Effector memory CD8-positive, alpha-beta T cell (primary cell): Measurements from ENCODE around the gene CGB5.
"Not testable (repeated sequence)": the region's sequence is repeated elsewhere in the genome, so short reads cannot be mapped to it uniquely, and the experiment has no call there.

Experiments used
- ATAC-seq: fragments of 150-1000 bp; cut with Tn5 transposase; replicated peaks from 2 replicates; pipeline ENCODE4 v1.10.0; 2021; ENCODE audit warnings: mild to moderate bottlenecking, moderate library complexity
- DNase-seq, 3 experiments: peaks; one replicate each; pipeline ENCODE4 v3.0.0; 2021
- H3K27ac Mint-ChIP-seq, 2 donors: one replicate each; pipeline ENCODE4 v1.8.0; 2022; ENCODE audit warnings: mild to moderate bottlenecking in 2 of 2, mixed read lengths in 2 of 2, moderate library complexity in 2 of 2
- H3K27me3 Mint-ChIP-seq, 2 donors: one replicate each; pipeline ENCODE4 v1.8.0; 2022; ENCODE audit warnings: mixed read lengths in 2 of 2
- H3K36me3 Mint-ChIP-seq: one replicate; pipeline ENCODE4 v1.8.0; 2022; ENCODE audit warnings: mild to moderate bottlenecking, moderate library complexity, mixed read lengths; ENCODE audit not compliant: insufficient read depth
- H3K4me1 Mint-ChIP-seq, 2 donors: one replicate each; pipeline ENCODE4 v1.8.0; 2022; ENCODE audit warnings: low read depth in 2 of 2, mixed read lengths in 2 of 2
- H3K4me3 Mint-ChIP-seq, 2 donors: one replicate each; pipeline ENCODE4 v1.8.0; 2022; ENCODE audit warnings: mild to moderate bottlenecking in 2 of 2, mixed read lengths in 2 of 2, moderate library complexity in 2 of 2
- H3K9me3 Mint-ChIP-seq, 2 donors: one replicate each; pipeline ENCODE4 v1.8.0; 2022; ENCODE audit warnings: mixed read lengths in 2 of 2

CGB5 gene

DNA sequence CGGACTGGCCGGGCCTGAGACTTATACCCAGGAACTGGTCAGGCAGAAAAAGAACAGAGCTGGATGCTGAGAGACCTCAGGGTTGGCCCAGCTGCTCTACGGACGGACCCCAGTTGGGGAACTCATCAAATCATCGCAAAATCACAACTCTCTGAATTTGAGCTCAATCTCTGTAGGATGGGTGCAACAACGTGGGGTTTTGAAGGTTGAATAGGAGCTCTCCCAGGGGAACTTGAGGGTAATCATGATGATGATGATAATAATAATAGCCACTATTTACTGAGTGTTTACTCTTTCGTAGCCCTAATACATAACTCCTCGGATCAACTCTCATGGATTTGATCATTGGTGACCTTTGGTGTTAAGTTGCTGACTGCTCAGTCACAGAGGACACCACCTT is 13.3 kb upstream of the CGB5 start:
- Mint-ChIP-seq H3K36me3 (peaks cover 11% of the 10 kb centered on the region), H3K27me3 (peaks cover 0 to 24% of the 10 kb centered on the region in 2 donors)
- not testable (repeated sequence) for H3K4me1 Mint-ChIP-seq, ATAC-seq, H3K4me3 Mint-ChIP-seq, DNase-seq, H3K27ac Mint-ChIP-seq, H3K9me3 Mint-ChIP-seq

DNA sequence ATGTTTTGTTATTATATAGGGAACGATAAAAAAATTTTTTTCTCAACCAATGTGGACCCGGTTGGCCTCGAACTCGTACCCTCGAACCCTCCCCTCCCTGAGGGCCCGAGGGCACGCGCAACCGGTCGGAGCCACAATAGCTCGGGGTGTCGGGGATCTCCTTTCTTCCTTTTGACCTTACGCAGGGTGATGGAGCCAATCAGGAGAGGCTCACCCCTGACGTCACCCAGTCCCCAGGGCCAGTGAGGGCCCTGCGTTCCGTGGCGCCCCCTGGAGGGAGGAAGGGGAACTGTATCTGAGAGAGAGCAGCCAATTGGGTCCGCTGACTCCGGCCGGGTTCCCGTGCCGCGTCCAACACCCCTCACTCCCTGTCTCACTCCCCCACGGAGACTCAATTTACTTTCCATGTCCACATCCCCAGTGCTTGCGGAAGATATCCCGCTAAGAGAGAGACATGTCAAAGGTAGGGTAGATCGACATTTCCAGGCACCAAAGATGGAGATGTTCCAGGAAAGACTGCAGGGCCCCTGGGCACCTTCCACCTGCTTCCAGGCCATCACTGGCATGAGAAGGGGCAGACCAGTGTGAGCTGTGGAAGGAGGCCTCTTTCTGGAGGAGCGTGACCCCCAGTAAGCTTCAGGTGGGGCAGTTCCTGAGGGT is 11.9 kb upstream of the CGB5 start, which contains the start of gene CGB2:
CGB2 (plus strand) TSS at position 249 of the 660 bp plus-strand sequence; CDS start at position 455, 206 bp downstream.
- peak; percentile 25 to 38 (median 35) for DNase-seq
- H3K27me3 Mint-ChIP-seq: peaks cover 0 to 18% of the 10 kb centered on the region in 2 donors
- H3K9me3 Mint-ChIP-seq, H3K27ac Mint-ChIP-seq, H3K4me3 Mint-ChIP-seq, H3K4me1 Mint-ChIP-seq: not testable (repeated sequence)
- peaks cover 11% of the 10 kb centered on the region for H3K36me3 Mint-ChIP-seq
- ATAC-seq: peak; percentile 70

DNA sequence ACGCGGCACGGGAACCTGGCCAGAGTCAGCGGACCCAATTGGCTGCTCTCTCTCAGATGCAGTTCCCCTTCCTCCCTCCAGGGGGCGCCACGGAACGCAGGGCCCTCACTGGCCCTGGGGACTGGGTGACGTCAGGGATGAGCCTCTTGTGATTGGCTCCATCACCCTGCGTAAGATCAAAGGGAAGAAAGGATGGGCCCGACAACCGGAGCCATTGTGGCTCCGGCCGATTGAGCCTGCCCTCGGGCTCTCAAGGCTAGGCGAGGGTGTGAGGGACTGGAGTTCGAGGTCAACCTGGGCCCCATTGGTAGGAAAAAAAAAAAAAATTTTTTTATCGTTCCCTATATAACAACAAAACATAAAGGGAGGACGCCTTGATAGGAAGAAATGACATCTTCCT is 6.8 kb upstream of the CGB5 start, which contains the start of gene CGB1:
CGB1 (minus strand) TSS at position 81 of the 400 bp plus-strand sequence. CDS start 184 bp downstream, outside the sequence.
- H3K4me1 Mint-ChIP-seq, H3K36me3 Mint-ChIP-seq, ATAC-seq, DNase-seq, H3K4me3 Mint-ChIP-seq, H3K27ac Mint-ChIP-seq, H3K9me3 Mint-ChIP-seq, H3K27me3 Mint-ChIP-seq: not testable (repeated sequence)

DNA sequence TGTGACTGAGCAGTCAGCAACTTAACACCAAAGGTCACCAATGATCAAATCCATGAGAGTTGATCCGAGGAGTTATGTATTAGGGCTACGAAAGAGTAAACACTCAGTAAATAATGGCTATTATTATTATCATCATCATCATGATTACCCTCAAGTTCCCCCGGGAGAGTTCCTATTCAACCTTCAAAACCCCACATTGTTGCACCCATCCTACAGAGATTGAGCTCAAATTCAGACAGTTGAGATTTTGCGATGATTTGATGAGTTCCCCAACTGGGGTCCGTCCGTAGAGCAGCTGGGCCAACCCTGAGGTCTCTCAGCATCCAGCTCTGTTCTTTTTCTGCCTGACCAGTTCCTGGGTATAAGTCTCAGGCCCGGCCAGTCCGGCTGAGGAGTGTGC is 5.5 kb upstream of the CGB5 start:
- DNase-seq, H3K27ac Mint-ChIP-seq, H3K4me1 Mint-ChIP-seq, H3K9me3 Mint-ChIP-seq, ATAC-seq, H3K27me3 Mint-ChIP-seq, H3K4me3 Mint-ChIP-seq, H3K36me3 Mint-ChIP-seq: not testable (repeated sequence)

DNA sequence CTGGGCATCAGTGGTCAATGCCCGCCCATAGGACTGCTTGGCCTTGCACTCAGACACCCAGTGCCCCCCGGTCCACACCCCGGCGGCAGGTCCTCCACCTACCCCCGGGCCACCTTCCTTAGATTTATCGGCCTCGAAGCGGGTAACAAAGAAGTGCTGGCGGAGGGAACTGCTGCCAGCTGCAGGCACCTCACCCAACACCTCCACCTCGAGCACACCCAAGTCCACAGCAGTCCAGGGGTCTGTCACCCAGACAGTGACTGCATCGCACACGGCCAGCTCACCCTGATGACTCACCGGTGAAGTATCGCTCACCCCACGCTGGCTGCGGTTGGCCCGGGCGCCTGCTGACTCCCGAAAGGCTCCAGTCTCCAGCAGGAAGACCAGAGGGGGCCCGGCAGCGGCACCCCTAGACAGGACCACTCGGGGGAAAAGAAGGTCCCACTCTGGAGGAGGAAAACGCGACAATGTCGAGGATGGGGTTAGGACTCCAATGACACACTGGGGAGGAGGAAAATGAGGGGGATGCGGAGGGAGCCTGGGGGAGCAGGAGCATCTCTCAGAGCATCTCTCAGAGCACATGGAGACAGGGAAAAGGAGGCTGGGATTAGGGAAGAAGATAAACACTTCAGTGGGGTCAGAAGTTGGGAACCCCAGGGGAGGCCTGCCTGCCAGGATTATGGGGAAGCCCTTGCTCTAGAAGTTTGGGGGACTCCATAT is 4.9 kb upstream of the CGB5 start:
- not testable (repeated sequence) for ATAC-seq, H3K27me3 Mint-ChIP-seq, H3K36me3 Mint-ChIP-seq, H3K27ac Mint-ChIP-seq, H3K9me3 Mint-ChIP-seq, H3K4me1 Mint-ChIP-seq, H3K4me3 Mint-ChIP-seq, DNase-seq

DNA sequence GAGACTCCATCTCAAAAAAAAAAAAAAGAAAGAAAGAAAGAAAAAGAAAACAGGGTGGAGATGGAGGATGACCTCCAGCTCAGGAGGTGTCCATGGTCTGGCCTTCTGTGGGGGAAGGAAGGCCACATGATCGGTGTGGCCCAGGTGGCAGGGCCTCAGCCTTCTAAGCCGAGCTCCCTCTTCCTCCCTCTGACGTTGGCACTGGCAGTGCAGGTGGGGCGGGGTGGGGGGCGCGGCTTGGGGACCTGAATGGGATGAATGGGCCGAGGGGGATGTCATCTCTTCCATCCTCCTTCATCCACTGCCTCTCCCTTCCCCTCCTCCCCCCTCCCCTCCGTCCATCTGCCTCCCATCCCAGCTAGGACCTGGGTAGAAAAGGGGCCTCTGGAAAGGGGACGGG is 3.9 kb upstream of the CGB5 start:
- H3K27ac Mint-ChIP-seq, DNase-seq, H3K4me1 Mint-ChIP-seq, H3K36me3 Mint-ChIP-seq, H3K9me3 Mint-ChIP-seq, H3K27me3 Mint-ChIP-seq, ATAC-seq, H3K4me3 Mint-ChIP-seq: not testable (repeated sequence)

DNA sequence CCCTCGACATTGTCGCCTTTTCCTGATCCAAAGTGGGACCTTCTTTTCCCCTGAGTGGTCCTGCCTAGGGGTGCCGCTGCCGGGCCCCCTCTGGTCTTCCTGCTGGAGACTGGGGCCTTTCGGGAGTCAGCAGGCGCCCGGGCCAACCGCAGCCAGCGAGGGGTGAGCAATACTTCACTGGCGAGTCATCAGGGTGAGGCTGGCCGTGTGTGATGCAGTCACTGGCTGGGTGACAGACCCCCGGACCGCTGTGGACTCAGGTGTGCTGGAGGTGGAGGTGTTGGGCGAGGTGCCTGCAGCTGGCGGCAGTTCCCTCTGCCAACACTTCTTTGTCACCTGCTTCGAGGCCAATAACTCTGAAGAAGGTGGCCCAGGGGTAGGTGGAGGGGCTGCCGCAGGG is 1.5 kb upstream of the CGB5 start:
- H3K9me3 Mint-ChIP-seq: no peaks in the 10 kb centered on the region
- no peaks in the 10 kb centered on the region for H3K36me3 Mint-ChIP-seq
- no peak overlapping the region for H3K27ac Mint-ChIP-seq
- peaks cover 0 to 4% of the 10 kb centered on the region in 2 donors for H3K27me3 Mint-ChIP-seq
- ATAC-seq (no peak), DNase-seq (no peak)
- H3K4me1 Mint-ChIP-seq: no peaks in the 10 kb centered on the region
- no peak overlapping the region for H3K4me3 Mint-ChIP-seq

DNA sequence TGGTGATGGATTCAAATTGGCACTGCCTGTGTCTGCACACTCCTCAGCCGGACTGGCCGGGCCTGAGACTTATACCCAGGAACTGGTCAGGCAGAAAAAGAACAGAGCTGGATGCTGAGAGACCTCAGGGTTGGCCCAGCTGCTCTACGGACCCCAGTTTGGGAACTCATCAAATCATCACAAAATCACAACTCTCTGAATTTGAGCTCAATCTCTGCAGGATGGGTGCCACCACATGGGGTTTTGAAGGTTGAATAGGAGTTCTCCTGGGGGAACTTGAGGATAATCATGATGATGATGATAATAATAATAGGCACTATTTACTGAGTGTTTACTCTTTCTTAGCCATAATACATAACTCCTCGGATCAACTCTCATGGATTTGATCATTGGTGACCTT is 982 bp upstream of the CGB5 start:
- not testable (repeated sequence) for DNase-seq, ATAC-seq, H3K9me3 Mint-ChIP-seq, H3K27ac Mint-ChIP-seq, H3K36me3 Mint-ChIP-seq, H3K27me3 Mint-ChIP-seq, H3K4me3 Mint-ChIP-seq, H3K4me1 Mint-ChIP-seq

DNA sequence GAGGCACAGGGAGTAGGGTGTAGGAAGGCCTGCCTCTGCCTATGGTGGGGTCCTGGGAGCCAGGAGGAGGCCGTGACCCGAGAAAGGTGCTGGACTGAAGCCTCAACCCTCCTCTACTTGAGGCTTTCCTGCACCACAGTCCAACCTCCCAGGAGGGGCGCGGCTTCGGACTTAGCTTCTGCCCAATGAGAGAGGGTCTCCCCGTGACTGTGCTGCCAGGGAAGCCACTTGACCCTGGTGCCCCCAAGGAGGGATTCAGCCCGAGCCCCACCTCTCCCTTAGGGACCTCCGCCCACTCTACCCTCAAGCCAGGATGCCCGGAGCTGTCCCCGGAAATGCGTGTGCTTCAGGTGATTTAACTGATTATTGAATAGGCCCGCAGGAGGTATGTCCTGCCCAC is 5.4 kb downstream of the CGB5 start, which contains the start of gene CGB8:
CGB8 (minus strand) TSS at position 101 of the 400 bp plus-strand sequence. CDS start 372 bp downstream, outside the sequence.
- not testable (repeated sequence) for H3K27ac Mint-ChIP-seq, H3K36me3 Mint-ChIP-seq, DNase-seq, H3K4me1 Mint-ChIP-seq, H3K27me3 Mint-ChIP-seq, H3K4me3 Mint-ChIP-seq, H3K9me3 Mint-ChIP-seq, ATAC-seq

DNA sequence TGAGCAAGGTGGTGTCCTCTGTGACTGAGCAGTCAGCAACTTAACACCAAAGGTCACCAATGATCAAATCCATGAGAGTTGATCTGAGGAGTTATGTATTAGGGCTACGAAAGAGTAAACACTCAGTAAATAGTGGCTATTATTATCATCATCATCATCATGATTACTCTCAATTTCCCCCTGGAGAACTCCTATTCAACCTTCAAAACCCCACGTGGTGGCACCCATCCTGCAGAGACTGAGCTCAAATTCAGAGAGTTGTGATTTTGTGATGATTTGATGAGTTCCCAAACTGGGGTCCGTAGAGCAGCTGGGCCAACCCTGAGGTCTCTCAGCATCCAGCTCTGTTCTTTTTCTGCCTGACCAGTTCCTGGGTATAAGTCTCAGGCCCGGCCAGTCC is 6.2 kb downstream of the CGB5 start:
- H3K4me3 Mint-ChIP-seq, H3K36me3 Mint-ChIP-seq, H3K4me1 Mint-ChIP-seq, H3K9me3 Mint-ChIP-seq, ATAC-seq, H3K27me3 Mint-ChIP-seq, DNase-seq, H3K27ac Mint-ChIP-seq: not testable (repeated sequence)

DNA sequence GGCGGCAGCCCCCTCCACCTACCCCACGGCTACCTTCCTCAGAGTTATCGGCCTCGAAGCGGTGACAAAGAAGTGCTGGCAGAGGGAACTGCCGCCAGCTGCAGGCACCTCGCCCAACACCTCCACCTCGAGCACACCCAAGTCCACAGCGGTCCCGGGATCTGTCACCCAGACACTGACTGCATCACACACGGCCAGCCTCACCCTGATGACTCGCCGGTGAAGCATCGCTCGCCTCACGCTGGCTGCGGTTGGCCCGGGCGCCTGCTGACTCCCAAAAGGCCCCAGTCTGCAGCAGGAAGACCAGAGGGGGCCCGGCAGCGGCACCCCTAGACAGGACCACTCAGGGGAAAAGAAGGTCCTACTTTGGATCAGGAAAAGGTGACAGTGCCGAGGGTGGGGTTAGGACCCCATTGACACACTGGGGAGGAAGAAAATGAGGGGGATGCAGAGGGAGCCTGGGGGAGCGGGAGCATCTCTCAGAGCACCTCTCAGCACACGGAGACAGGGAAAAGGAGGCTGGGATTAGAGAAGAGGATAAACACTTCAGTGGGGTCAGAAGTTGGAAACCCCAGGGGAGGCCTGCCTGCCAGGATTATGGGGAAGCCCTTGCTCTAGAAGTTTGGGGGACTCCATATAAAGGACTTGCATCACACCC is 6.9 kb downstream of the CGB5 start:
- H3K36me3 Mint-ChIP-seq, H3K27me3 Mint-ChIP-seq, H3K4me1 Mint-ChIP-seq, H3K27ac Mint-ChIP-seq, H3K4me3 Mint-ChIP-seq, H3K9me3 Mint-ChIP-seq, ATAC-seq, DNase-seq: not testable (repeated sequence)

DNA sequence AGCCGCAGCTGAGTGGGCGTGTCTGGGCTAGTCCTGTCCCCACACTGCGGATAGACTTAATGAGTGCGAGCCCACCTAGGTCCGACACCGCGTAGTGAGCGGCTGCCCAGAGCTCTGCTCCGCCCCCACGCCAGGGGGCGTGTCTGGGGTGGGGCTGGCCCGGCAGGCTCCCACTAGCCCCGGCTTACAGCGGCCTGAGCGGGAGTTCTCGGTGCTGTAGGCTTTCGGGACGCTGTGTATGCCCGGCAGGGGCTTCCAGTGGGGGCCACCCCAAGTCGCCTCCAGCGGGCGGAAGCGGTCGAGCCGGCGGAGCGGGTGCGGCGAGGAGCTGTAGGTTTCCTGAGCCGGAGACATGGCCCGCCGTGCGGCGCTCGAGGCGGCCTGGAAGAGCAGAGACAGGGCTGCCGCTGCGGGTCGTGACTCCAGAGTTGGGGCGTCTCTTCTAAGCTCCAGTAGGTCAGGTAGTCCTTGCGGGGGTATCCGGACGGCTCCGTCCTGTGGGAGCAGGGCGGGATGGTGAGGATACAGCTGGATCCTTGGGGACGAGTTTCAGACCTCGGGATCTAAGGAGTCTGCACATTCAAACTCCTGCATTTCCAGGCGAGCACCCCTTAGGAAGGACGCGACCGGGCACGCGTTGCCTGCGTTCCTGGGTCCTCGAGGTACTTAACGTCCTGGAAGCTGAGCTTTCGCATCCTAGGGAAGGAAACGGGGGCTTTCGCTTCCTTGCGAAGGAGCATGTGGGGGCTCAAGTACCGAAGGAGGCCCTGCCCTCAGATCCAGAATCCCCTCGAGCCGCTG is 12.7 kb downstream of the CGB5 start:
- peak overlapping the region; percentile 50 to 59 for H3K27ac Mint-ChIP-seq
- peaks cover 41 to 46% of the 10 kb centered on the region in 2 donors for H3K27me3 Mint-ChIP-seq
- H3K9me3 Mint-ChIP-seq: no peaks in the 10 kb centered on the region
- ATAC-seq (peak; percentile 74), DNase-seq (peak; percentile 44 to 49 (median 45))
- H3K4me1 Mint-ChIP-seq: peaks cover 18 to 27% of the 10 kb centered on the region in 2 donors
- H3K36me3 Mint-ChIP-seq: peaks cover 10% of the 10 kb centered on the region
- H3K4me3 Mint-ChIP-seq: peak overlapping the region; percentile 84 to 87
